K562 (cell line): Measurements from ENCODE around the gene RAB6A. TPM values are rescaled to one million over a fixed set of nuclear protein-coding genes. Genes with fewer than 3 reads are reported as not detected.

Experiments used
- BMI1 ChIP-seq: fragments of 150-350 bp; IDR thresholded peaks from 2 replicates; pipeline ENCODE4 v1.6.1; 2014; ENCODE audit warnings: low read length
- CREM ChIP-seq: IDR thresholded peaks from 2 replicates; pipeline ENCODE4 v1.6.1; 2014; ENCODE audit warnings: antibody characterized with exemption, low read depth
- DACH1 ChIP-seq: fragments of 450-650 bp; IDR thresholded peaks from 2 replicates; pipeline ENCODE4 v1.6.1; 2018; ENCODE audit not compliant: partially characterized antibody
- FOXP1 ChIP-seq: sonication (generic); formaldehyde crosslinking; IDR thresholded peaks from 2 replicates; pipeline ENCODE4 v1.8.0; 2022; ENCODE audit warnings: mild to moderate bottlenecking, missing genetic modification reagents
- JUN ChIP-seq, 2 experiments: sonication (generic) in 1 of 2; formaldehyde crosslinking in 1 of 2; IDR thresholded peaks; 2 replicates each; pipeline versions ENCODE4 v1.6.1 to v1.8.0; 2012 to 2022; ENCODE audit warnings: borderline replicate concordance in 2 of 2, mild to moderate bottlenecking in 2 of 2, improper control_type of control experiment in 1 of 2, low read depth in 1 of 2, low read length in 1 of 2, missing genetic modification reagents in 1 of 2
- KAT2B ChIP-seq: IDR thresholded peaks from one replicate; pipeline ENCODE4 v1.6.1; 2012; ENCODE audit warnings: low read depth, mild to moderate bottlenecking, control low read depth, inconsistent platforms, low read length, moderate library complexity
- KDM2B ChIP-seq: fragments of 250-450 bp; sonication (Bioruptor Pico); IDR thresholded peaks from 2 replicates; pipeline ENCODE4 v1.8.0; 2021; ENCODE audit warnings: mild to moderate bottlenecking, moderate library complexity
- KDM4B ChIP-seq, 2 experiments: fragments of 450-650 bp in 1 of 2; sonication (generic) in 1 of 2; IDR thresholded peaks; 2 replicates each; pipeline ENCODE4 v1.6.1; 2016 to 2017; ENCODE audit warnings: borderline replicate concordance in 2 of 2, antibody characterized with exemption in 1 of 2, low read depth in 1 of 2, mild to moderate bottlenecking in 1 of 2
- L3MBTL2 ChIP-seq: fragments of 450-650 bp; IDR thresholded peaks from 2 replicates; pipeline ENCODE4 v1.6.1; 2016; ENCODE audit warnings: mild to moderate bottlenecking, moderate library complexity
- LEF1 ChIP-seq: fragments of 450-650 bp; IDR thresholded peaks from 2 replicates; pipeline ENCODE4 v1.6.1; 2016; ENCODE audit warnings: mild to moderate bottlenecking
- MEF2D ChIP-seq: conservative IDR thresholded peaks from 2 replicates; pipeline ENCODE4 v1.6.1; 2016; ENCODE audit warnings: low read depth, missing genetic modification characterization, missing compliant biosample characterization
- MTA3 ChIP-seq: fragments of 450-650 bp; formaldehyde crosslinking; IDR thresholded peaks from 2 replicates; pipeline ENCODE4 v1.6.1; 2017; ENCODE audit warnings: mild to moderate bottlenecking, borderline replicate concordance
- MTF1 ChIP-seq: fragments of 250-450 bp; sonication (Bioruptor Pico); IDR thresholded peaks from 2 replicates; pipeline ENCODE4 v1.9.0; 2021; ENCODE audit warnings: moderate library complexity, mild to moderate bottlenecking, inconsistent platforms, borderline replicate concordance
- MXI1 ChIP-seq: IDR thresholded peaks from 2 replicates; pipeline ENCODE4 v1.6.1; 2011; ENCODE audit warnings: low read depth, mild to moderate bottlenecking, improper control_type of control experiment, low read length
- NCOA2 ChIP-seq, 2 experiments: fragments of 450-650 bp; IDR thresholded peaks; 2 replicates each; pipeline ENCODE4 v1.6.1; 2018; ENCODE audit warnings: mild to moderate bottlenecking in 2 of 2, moderate library complexity in 1 of 2; ENCODE audit not compliant: partially characterized antibody in 2 of 2
- OTX1 ChIP-seq: fragments of 450-650 bp; formaldehyde crosslinking; IDR thresholded peaks from 2 replicates; pipeline ENCODE4 v1.4.0; 2022; ENCODE audit warnings: mild to moderate bottlenecking
- PHB2 ChIP-seq: fragments of 450-650 bp; IDR thresholded peaks from 2 replicates; pipeline ENCODE4 v1.6.1; 2017; ENCODE audit warnings: low read depth
- PTBP1 ChIP-seq: fragments of 200-400 bp; formaldehyde crosslinking; IDR thresholded peaks from 2 replicates; pipeline ENCODE4 v1.6.1; 2017; ENCODE audit warnings: low read depth, low read length
- RBM34 ChIP-seq: fragments of 200-400 bp; formaldehyde crosslinking; IDR thresholded peaks from 2 replicates; pipeline ENCODE4 v1.6.1; 2018; ENCODE audit warnings: low read length, borderline replicate concordance; ENCODE audit not compliant: insufficient read depth
- TAF9B ChIP-seq: fragments of 450-650 bp; IDR thresholded peaks from 2 replicates; pipeline ENCODE4 v1.6.1; 2018; ENCODE audit warnings: mild to moderate bottlenecking; ENCODE audit not compliant: partially characterized antibody
- TCF3 ChIP-seq: sonication (generic); formaldehyde crosslinking; IDR thresholded peaks from 2 replicates; pipeline ENCODE4 v1.4.0; 2020; ENCODE audit warnings: mild to moderate bottlenecking, missing genetic modification reagents
- ZBTB1 ChIP-seq: sonication (generic); formaldehyde crosslinking; IDR thresholded peaks from 2 replicates; pipeline ENCODE4 v1.8.1; 2023; ENCODE audit warnings: missing genetic modification reagents, low read depth, mild to moderate bottlenecking, borderline replicate concordance
- ZBTB26 ChIP-seq: fragments of 450-650 bp; formaldehyde crosslinking; IDR thresholded peaks from 2 replicates; pipeline ENCODE4 v1.4.0; 2022; ENCODE audit warnings: missing genetic modification characterization
- ZC3H11A ChIP-seq: IDR thresholded peaks from 2 replicates; pipeline ENCODE4 v1.6.1; 2012; ENCODE audit warnings: low read depth, low read length, improper control_type of control experiment
- ZEB2 ChIP-seq: fragments of 450-650 bp; IDR thresholded peaks from 2 replicates; pipeline ENCODE4 v1.6.1; 2016
- ZFX ChIP-seq: sonication (generic); formaldehyde crosslinking; IDR thresholded peaks from 2 replicates; pipeline ENCODE4 v1.8.0; 2022; ENCODE audit warnings: mild to moderate bottlenecking, missing genetic modification reagents, moderate library complexity
- ZNF140 ChIP-seq: fragments of 250-450 bp; sonication (Bioruptor Pico); IDR thresholded peaks from 2 replicates; pipeline ENCODE4 v1.8.0; 2021; ENCODE audit warnings: moderate library complexity, mild to moderate bottlenecking, inconsistent platforms
- ZNF3 ChIP-seq: fragments of 250-450 bp; sonication (Bioruptor Pico); IDR thresholded peaks from 2 replicates; pipeline ENCODE4 v1.5.0; 2021; ENCODE audit warnings: mild to moderate bottlenecking, moderate library complexity
- ZNF408 ChIP-seq: fragments of 250-450 bp; sonication (Bioruptor Pico); IDR thresholded peaks from 2 replicates; pipeline ENCODE4 v1.4.0; 2020; ENCODE audit warnings: low read depth, mild to moderate bottlenecking, moderate library complexity
- ZNF445 ChIP-seq: fragments of 250-450 bp; sonication (Bioruptor Pico); IDR thresholded peaks from 2 replicates; pipeline ENCODE4 v1.4.0; 2020; ENCODE audit warnings: low read depth, mild to moderate bottlenecking, moderate library complexity
- ZNF764 ChIP-seq: fragments of 250-450 bp; sonication (Bioruptor Pico); IDR thresholded peaks from 2 replicates; pipeline ENCODE4 v1.4.0; 2020; ENCODE audit warnings: low read depth, mild to moderate bottlenecking, moderate library complexity
- ZNF766 ChIP-seq: fragments of 200-800 bp; sonication (Bioruptor generic); conservative IDR thresholded peaks from 2 replicates; pipeline ENCODE4 v1.6.1; 2016; ENCODE audit warnings: missing genetic modification characterization, missing compliant biosample characterization
- ZSCAN29 ChIP-seq: fragments of 450-650 bp; IDR thresholded peaks from 2 replicates; pipeline ENCODE4 v1.6.1; 2017
- polyA plus RNA-seq, 8 experiments: library from polyadenylated mRNA; depleted of rRNA in 4 of 8; stranded (reverse) in 5 of 8; unstranded in 3 of 8; fragments of >200 nt; fragmentation: Nextera tagmentation in 2 of 8; fragmentation: Illumina TruSeq in 1 of 8; extraction: Ambion mirVana in 2 of 8; extraction: Trizol in 1 of 8; gene quantifications; 2 replicates each; pipeline versions ENCODE4 v1.2.1 to v1.2.3, GENCODE V29; 2011 to 2014; ENCODE audit warnings: inconsistent platforms in 1 of 8, missing spikeins in 1 of 8
- total RNA-seq, 7 experiments: library from RNA; depleted of rRNA in 6 of 7; stranded (reverse); fragments of >200 nt in 6 of 7; fragmentation: Illumina TruSeq in 2 of 7; extraction: Trizol in 2 of 7; gene quantifications; 2 replicates each; pipeline versions ENCODE4 v1.2.1 to v1.2.3, GENCODE V29; 2011 to 2021; ENCODE audit warnings: low replicate concordance in 1 of 7

RAB6A gene
- total and polyA plus RNA-seq, 9 of the 15 experiments (the other 6 are each of a cell fraction or from before 2014, with no cell fraction given) = 14.0 to 95.3 (median 45.4) TPM

DNA sequence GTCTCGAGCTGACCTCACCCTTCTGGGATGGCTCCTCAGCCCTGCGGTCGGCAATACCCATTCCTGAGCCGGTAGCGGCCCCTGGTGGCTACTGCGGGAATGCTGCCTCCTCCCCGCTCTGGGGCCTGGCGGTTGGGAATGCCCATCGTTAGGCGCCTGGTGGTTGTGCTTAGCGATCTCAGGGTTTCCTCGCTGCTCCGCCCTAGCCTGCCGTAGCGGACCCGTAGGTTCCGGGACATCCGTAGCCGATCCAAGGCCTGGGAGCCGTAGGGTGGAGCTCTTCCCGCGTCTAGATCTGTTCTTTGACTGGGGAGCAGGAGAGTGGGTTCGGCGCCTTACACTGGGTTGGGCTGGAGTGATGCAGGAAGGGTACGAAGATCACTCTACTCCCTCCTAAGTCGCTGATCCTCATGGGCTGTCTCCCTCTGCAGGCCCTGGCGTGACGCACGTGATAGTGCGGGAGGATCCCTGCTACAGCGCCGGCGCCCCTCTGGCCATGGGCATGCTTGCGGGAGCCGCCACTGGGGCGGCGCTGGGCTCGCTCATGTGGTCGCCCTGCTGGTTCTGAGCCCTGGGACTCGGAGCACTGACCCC lies 99.7 kb downstream of the RAB6A start (continued):
- no peak for TF ChIP-seq TCF3 (CRISPR knock-in tag)
- TF ChIP-seq MEF2D (tag) = no peak
- TF ChIP-seq KDM4B (IDR thresholded peaks at IDR 0.05; ENCODE audit: borderline replicate concordance in 2 of 2, low read depth in 1 of 2) = 0 out of 4 replicates have a peak, but pooled peaks of 1 of the 2 experiments have one; percentile 52
- TF ChIP-seq DACH1 = no peak
- TF ChIP-seq FOXP1 = peak; percentile 56; the same call in 1 of the 2 replicates
- no peak for TF ChIP-seq OTX1 (CRISPR knock-in tag)
- no peak for TF ChIP-seq ZNF766 (CRISPR knock-in tag)
- no peak for TF ChIP-seq TAF9B
- no peak for TF ChIP-seq ZNF764
- no peak for TF ChIP-seq PHB2
- TF ChIP-seq ZNF3 (CRISPR knock-in tag) = no peak
- TF ChIP-seq LEF1 = no peak
- TF ChIP-seq MTF1 = no peak
- TF ChIP-seq RBM34 = no peak
- no peak for TF ChIP-seq KDM2B (CRISPR knock-in tag)
- TF ChIP-seq ZNF140 (CRISPR knock-in tag) = no peak
- TF ChIP-seq ZFX (CRISPR knock-in tag) = no peak
- TF ChIP-seq ZBTB1 = no peak
- TF ChIP-seq ZNF408 = no peak
- TF ChIP-seq JUN (IDR thresholded peaks at IDR 0.05; ENCODE audit: borderline replicate concordance, low read depth, low read length) = 0 out of 2 replicates have a peak, but pooled peaks have one; percentile 9
- no peak for TF ChIP-seq JUN (CRISPR knock-in tag; IDR thresholded peaks at IDR 0.05; ENCODE audit: borderline replicate concordance)
- TF ChIP-seq CREM = 0 out of 2 replicates have a peak, but pooled peaks have one; percentile 15
- no peak for TF ChIP-seq NCOA2 (IDR thresholded peaks at IDR 0.05; ENCODE audit: partially characterized antibody in 2 of 2)
- 0 out of 2 replicates have a peak, but pooled peaks have one; percentile 53 for TF ChIP-seq ZC3H11A
- 0 out of 2 replicates have a peak, but pooled peaks have one; percentile 37 for TF ChIP-seq L3MBTL2
- no peak for TF ChIP-seq KAT2B
- no peak for TF ChIP-seq ZSCAN29
- no peak for TF ChIP-seq ZNF445 (CRISPR knock-in tag)
- no peak for TF ChIP-seq MXI1
- no peak for TF ChIP-seq PTBP1
- TF ChIP-seq ZBTB26 (CRISPR knock-in tag) = no peak
- TF ChIP-seq MTA3 = no peak
- no peak for TF ChIP-seq BMI1
- no peak for TF ChIP-seq ZEB2
